Measurements from ENCODE around the gene DNAJC30.

DNAJC30 gene

DNA sequence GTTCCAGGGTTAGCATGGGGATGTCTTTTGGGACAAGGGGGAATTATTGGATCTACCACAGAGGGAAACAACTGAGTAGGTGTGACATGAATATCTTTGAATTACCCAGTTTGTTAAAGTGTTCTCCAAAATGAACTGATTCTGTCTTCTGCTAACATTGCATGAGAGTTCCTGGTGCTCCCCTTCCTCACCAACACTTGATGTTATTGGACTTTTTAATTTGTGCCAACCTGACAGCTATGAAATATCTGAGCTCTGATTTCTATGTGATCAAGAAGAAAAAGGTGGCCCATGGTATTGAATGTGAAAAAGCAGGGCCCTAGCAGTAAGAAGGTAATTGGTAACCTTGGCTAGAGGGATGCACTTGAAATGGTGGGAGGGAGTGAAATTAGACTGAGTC lies 20.2 kb downstream of the DNAJC30 start:
- no peak for TF ChIP-seq CTCF (IDR thresholded peaks at IDR 0.05)

DNA sequence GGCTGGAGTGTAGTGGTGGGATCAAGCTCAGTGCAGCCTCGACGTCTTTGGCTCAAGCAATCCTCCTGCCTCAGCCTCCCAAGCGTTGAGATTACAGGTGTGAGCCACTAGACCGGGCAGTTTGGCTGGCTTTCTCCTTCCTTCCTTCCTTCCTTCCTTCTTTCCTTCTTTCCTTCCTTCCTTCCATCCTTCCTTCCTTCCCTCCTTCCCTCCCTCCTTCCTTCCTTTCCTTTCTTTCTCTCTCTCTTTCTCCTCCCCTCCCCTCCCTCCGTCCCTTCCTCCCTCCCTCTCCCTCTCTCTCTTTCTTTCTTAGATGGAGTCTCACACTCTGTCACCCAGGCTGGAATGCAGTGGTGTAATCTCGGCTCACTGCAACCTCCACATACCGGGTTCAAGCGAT lies 23.3 kb downstream of the DNAJC30 start:
- no peak for TF ChIP-seq CTCF (IDR thresholded peaks at IDR 0.05)

DNA sequence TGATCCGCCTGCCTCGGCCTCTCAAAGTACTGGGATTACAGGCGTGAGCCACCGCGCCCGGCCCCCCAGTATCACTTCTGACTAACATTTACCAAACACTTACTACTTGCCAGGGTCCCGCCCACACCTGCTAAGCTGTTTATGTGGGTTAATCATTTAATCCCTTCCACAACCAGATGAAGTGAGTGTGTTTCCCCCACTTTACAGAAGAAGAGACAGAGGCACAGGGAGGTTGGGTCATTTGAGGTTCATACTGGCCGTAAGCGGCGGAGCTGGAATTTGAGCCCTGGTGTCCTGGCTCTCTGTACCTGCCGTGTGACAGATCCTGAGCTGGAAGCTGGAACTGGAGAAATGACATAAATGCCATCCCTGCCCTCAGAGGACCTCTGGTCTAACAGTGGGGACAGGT lies 30.7 kb downstream of the DNAJC30 start:
- no peak for TF ChIP-seq CTCF (IDR thresholded peaks at IDR 0.05)

- no peak for TF ChIP-seq CTCF (IDR thresholded peaks at IDR 0.05)
These were observed 32.7 kb downstream of the DNAJC30 start for GRCh38 chr7:73650524-73650923.

- no peak for TF ChIP-seq CTCF (IDR thresholded peaks at IDR 0.05)
These were observed 33.7 kb downstream of the DNAJC30 start for GRCh38 chr7:73649576-73649975.

GRCh38 chr7:73648593-73649332 lies 34.5 kb downstream of the DNAJC30 start:
- TF ChIP-seq CTCF (IDR thresholded peaks at IDR 0.05), result no peak

- TF ChIP-seq CTCF (IDR thresholded peaks at IDR 0.05), result peak; percentile 32; the same call in 1 of the 2 replicates
These were observed 35.3 kb downstream of the DNAJC30 start for GRCh38 chr7:73647725-73648592.

Measured in LNCAP (cell line).